ENCODE data around the gene HOXD1.

Gene HOXD1

GRCh38 chr2:176187899-176188773, at the start of gene HOXD1:
TSS of gene HOXD1 (plus strand) at chr2:176188668. CDS start at chr2:176188802, 134 bp downstream.
- peak; percentile 96 for DNase-seq (ENCODE audit: low spot score)

- no peak for DNase-seq (ENCODE audit: low spot score)
Measured at GRCh38 chr2:176138923-176139660, 49.4 kb upstream of the HOXD1 start.

- DNase-seq (ENCODE audit: low spot score): no peak
Measured at GRCh38 chr2:176139661-176140512, 48.6 kb upstream of the HOXD1 start.

DNA sequence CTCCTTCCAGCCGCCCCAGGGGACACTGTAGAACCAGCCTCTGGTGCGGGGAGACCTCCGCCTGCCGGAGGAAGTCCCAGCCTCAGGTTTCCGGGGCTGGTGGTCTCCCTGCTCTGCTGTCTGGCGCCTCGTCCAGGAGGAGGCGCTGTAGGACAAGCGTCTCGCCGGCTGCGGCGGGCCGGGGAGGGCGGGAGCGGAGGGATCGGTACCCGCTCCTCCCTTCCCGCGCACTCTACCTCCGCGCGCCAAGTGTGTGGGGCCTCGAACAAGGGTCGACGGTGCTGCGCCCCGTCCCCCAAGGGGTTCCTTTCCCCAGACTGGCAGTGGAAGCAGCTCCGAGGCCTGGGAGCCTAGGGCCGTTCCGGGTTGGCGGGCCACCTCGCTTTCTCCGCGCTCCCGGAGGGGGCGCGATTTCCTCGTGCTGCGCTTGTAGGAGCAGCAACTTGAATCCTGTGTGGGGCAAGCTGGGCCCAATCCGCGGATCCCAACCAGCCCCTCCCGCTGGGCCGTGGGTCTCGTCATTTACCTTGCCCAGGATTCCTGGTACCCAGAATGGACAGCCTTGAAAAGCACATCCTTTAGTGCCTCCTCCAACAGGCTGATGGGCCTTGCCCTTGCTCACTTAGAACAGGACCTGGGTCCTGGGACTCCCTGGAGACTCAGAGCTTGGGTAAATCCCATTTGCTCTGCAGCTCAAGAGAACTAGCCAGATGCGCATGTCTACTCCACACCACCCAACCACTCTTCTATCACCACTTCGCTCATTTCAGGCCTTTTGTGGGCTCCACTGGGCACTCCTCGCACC, 47.8 kb upstream of the HOXD1 start:
- peak; percentile 98 for DNase-seq (ENCODE audit: low spot score)

GRCh38 chr2:176142281-176142680, 46.2 kb upstream of the HOXD1 start:
- no peak for DNase-seq (ENCODE audit: low spot score)

- no peak for DNase-seq (ENCODE audit: low spot score)
Measured at GRCh38 chr2:176145085-176145969, 43.1 kb upstream of the HOXD1 start.

GRCh38 chr2:176146101-176146500, 42.4 kb upstream of the HOXD1 start:
- no peak for DNase-seq (ENCODE audit: low spot score)

- DNase-seq (ENCODE audit: low spot score): no peak
Measured at GRCh38 chr2:176146645-176147044, 41.8 kb upstream of the HOXD1 start.

DNA sequence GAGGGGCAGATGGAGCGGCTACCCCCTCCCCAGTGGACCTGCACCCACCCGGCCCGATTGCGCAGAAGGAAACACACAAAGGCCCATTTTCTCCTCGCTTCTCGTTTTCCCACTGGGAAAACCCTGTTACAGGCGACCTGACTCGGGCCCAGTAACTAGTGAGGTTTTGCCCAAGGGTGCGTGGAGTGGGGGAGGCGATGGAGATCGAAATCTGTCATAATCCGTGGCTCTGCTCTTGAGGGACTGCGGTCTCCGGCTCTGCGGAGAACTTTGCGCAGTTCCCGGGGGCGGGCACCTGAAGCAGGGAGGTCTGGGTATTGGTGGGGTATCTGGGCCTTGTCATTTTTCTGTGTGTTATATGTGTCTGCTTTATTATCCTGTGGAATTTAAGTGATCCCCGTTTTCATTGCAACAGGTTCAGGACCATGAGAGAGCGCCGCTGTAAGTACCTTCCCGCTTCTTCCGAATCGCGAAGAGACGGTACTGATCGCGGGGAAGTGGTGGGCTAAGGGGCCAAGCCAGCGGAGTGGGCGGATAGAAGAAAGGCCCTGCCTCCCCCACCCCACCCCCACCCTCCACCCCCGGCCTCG, 41.2 kb upstream of the HOXD1 start:
- DNase-seq (ENCODE audit: low spot score): no peak

GRCh38 chr2:176147800-176148496, 40.5 kb upstream of the HOXD1 start:
- no peak for DNase-seq (ENCODE audit: low spot score)

DNA sequence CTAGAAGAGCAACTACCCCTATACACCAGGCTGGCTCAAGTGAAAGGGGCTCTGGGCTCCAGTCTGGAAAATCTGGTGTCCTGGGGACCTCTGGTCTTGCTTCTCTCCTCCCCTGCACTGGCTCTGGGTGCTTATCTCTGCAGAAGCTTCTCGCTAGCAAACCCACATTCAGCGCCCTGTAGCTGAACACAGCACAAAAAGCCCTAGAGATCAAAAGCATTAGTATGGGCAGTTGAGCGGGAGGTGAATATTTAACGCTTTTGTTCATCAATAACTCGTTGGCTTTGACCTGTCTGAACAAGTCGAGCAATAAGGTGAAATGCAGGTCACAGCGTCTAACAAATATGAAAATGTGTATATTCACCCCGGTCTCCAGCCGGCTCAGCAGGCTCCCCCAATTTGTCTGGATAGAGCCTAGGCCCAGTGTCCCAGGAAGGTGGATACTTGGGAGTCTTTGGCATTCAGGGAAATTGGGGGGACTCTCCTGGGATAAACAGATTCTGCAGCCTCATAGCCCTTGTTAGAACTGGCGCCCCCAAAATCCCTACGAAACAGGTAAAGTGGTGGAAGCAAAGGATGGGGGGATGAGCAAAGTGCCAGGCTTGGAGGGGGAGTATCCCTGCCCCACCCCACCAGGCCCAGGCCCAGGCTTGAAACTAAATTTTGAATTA, 39.6 kb upstream of the HOXD1 start:
- DNase-seq (ENCODE audit: low spot score): no peak

DNA sequence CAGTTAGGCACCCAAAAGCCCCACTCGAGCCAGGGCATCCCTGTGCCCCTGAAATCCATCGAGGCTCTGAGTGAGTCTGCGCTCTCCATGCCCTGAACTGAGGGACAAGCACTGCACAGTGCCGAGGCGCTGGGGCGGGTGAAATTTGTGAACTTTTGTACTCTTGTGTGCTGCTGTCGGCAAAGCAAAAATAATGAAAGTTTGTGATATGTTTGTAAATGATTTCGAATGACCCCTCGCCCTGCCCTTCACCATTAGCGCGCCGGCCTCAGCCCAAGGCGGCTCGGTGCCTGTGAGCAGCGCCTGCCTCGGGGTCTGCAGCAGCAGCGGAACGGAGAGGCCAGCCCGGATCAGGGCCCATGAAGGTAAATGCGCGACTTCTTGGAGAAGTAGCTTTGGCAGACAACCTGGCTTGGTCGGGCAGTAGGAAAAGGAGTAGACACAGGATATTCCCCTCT, 39.0 kb upstream of the HOXD1 start:
- DNase-seq (ENCODE audit: low spot score): no peak

DNA sequence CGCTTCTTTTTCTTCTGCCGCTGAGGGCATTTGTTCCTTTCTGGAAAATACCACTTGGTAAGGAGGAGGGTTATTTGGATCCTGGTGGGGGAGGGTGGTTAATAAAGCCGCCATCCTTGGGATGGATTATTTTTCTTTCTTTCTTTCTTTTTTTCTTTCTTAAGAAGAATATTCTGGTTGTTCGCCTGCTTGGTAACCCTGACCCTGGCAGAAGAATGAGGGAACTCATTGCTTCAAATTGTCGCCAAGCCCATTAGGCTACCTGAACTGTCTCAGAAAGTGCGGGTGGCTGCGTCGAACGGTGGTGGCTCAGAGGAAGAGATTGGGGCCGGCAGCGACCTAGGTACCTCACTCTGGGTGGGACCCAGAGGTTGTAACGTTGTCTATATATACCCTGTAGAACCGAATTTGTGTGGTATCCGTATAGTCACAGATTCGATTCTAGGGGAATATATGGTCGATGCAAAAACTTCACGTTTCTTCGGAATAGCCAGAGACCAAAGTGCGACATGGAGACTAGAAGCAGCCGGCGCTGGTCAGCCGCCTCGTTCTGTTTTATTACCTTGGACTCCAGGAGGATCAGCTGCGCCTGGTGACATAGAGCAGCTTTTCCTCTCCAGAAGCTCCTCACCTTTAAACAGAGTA, 38.4 kb upstream of the HOXD1 start:
- DNase-seq (ENCODE audit: low spot score): no peak

DNA sequence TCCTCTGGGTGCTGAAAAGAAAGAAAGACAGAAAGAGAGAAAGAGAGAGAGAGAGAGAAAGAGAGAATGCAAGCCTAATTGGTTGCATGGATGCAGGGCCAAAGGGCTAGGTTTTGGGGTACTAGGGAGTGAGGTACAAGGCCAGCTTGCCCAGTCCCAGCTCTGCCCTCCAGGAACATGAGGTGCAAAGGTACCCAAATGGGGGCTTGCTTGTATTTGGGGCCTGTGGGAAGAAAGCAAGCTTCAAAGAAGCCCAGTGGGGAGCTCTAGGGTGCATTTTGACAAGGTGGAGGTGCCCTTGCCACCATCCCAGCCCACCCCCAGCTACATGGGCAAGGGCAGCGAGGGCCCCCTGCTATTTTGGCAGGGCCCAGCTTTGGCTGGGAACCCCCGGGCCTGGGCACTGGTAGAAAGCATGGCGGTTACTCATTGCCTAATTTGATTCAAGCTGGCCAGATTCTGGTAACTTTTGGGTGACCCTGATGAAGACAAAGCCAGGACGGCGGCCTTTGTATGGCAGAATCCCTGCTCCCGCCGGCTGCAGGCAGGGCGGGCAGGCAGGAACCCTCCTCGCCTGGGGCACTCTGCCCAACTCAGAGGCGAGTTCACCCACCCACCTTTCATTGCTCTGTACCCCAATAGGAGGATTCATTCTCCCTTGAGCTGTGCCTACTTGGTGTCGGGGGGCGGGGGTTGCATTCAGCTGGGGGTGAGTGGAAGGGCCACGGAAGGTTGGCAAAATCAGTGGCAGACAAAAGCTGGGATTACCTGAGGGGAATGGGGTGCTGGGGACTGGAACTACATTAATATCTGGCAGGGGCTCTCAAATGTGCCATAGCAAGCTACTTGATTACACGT, 37.7 kb upstream of the HOXD1 start:
- no peak for DNase-seq (ENCODE audit: low spot score)

- DNase-seq (ENCODE audit: low spot score): no peak
Measured at GRCh38 chr2:176151442-176152287, 36.8 kb upstream of the HOXD1 start, which contains the start of gene HOXD4. TSS of gene HOXD4 (plus strand) at chr2:176151550. CDS start at chr2:176151634, 84 bp downstream.
